ENCODE results near the gene SAG. TPM values are rescaled to one million over a fixed set of nuclear protein-coding genes. Genes with fewer than 3 reads are reported as not detected.

Gene SAG
- total RNA-seq, 2 experiments from 2014 or later: 0.32 TPM; not detected in 1

GRCh38 chr2:233287871-233288270 is 19.7 kb upstream of the SAG start:
- intact Hi-C loops (cut with micrococcal nuclease; ENCODE audit: unreplicated experiment): no loop called here
- no TSS peak for BruUV-seq (replicated peaks)
- H3K27ac ChIP-seq (ENCODE audit: low read depth, low read length, poor library complexity, severe bottlenecking): no peak overlapping the region
- no peak overlapping the region for H3K4me3 ChIP-seq (ENCODE audit: low read depth, low read length, poor library complexity, severe bottlenecking)
- peaks cover 89% of the 10 kb centered on the region for H3K36me3 ChIP-seq (ENCODE audit: insufficient read depth, low read length)
- no peaks in the 10 kb centered on the region for H3K79me2 ChIP-seq (ENCODE audit: insufficient read depth, low read depth, low read length)
- H3K9me2 ChIP-seq (ENCODE audit: insufficient read depth, low read length): no peaks in the 10 kb centered on the region
- TF ChIP-seq EZH2phosphoT487 (IDR thresholded peaks at IDR 0.05; ENCODE audit: borderline replicate concordance, low read depth, low read length): no peak
- TF ChIP-seq CTCF (conservative IDR thresholded peaks at IDR 0.05; ENCODE audit: low read length): no peak
- H3K4me2 ChIP-seq (ENCODE audit: low read length): no peak overlapping the region
- H3K9me3 ChIP-seq (ENCODE audit: low read length): no peaks in the 10 kb centered on the region
- no peak overlapping the region for H2AFZ ChIP-seq (ENCODE audit: low read length)
- ChIA-PET POLR2A (interaction anchor here (0.9 kb wide), 1 partner anchor 14 kb away, joined by 3 read pairs; no protein-coding TSS in a partner anchor), CTCF (ENCODE audit: unreplicated experiment) (no interaction called here)
- no peaks in the 10 kb centered on the region for H4K20me1 ChIP-seq (ENCODE audit: insufficient read depth, low read length)
- H3K4me1 ChIP-seq (ENCODE audit: insufficient read depth, low read length, poor library complexity, severe bottlenecking): no peaks in the 10 kb centered on the region
- no peak for DNase-seq (ENCODE audit: low spot score)

GRCh38 chr2:233288663-233289062 is 19.0 kb upstream of the SAG start:
- peaks cover 89% of the 10 kb centered on the region for H3K36me3 ChIP-seq (ENCODE audit: insufficient read depth, low read length)
- ChIA-PET POLR2A (interaction anchor here (0.6 to 0.7 kb wide), 2 partner anchors 14 to 572 kb away, joined by 3 read pairs; no protein-coding TSS in a partner anchor), CTCF (ENCODE audit: unreplicated experiment) (no interaction called here)
- H3K4me2 ChIP-seq (ENCODE audit: low read length): no peak overlapping the region
- H3K4me1 ChIP-seq (ENCODE audit: insufficient read depth, low read length, poor library complexity, severe bottlenecking): no peaks in the 10 kb centered on the region
- no peak overlapping the region for H2AFZ ChIP-seq (ENCODE audit: low read length)
- H3K9me3 ChIP-seq (ENCODE audit: low read length): no peaks in the 10 kb centered on the region
- no peaks in the 10 kb centered on the region for H3K79me2 ChIP-seq (ENCODE audit: insufficient read depth, low read depth, low read length)
- DNase-seq (ENCODE audit: low spot score): no peak
- no peak overlapping the region for H3K27ac ChIP-seq (ENCODE audit: low read depth, low read length, poor library complexity, severe bottlenecking)
- no TSS peak for BruUV-seq (replicated peaks)
- TF ChIP-seq EZH2phosphoT487 (IDR thresholded peaks at IDR 0.05; ENCODE audit: borderline replicate concordance, low read depth, low read length) (no peak), CTCF (conservative IDR thresholded peaks at IDR 0.05; ENCODE audit: low read length) (no peak)
- no peak overlapping the region for H3K4me3 ChIP-seq (ENCODE audit: low read depth, low read length, poor library complexity, severe bottlenecking)
- H4K20me1 ChIP-seq (ENCODE audit: insufficient read depth, low read length): no peaks in the 10 kb centered on the region
- no peaks in the 10 kb centered on the region for H3K9me2 ChIP-seq (ENCODE audit: insufficient read depth, low read length)
- intact Hi-C loops (cut with micrococcal nuclease; ENCODE audit: unreplicated experiment): no loop called here

GRCh38 chr2:233289648-233290047 is 18.0 kb upstream of the SAG start:
- ChIA-PET CTCF (ENCODE audit: unreplicated experiment) (no interaction called here), POLR2A (no interaction called here)
- peaks cover 97% of the 10 kb centered on the region for H3K36me3 ChIP-seq (ENCODE audit: insufficient read depth, low read length)
- no peaks in the 10 kb centered on the region for H4K20me1 ChIP-seq (ENCODE audit: insufficient read depth, low read length)
- no peaks in the 10 kb centered on the region for H3K79me2 ChIP-seq (ENCODE audit: insufficient read depth, low read depth, low read length)
- no peak for TF ChIP-seq EZH2phosphoT487 (IDR thresholded peaks at IDR 0.05; ENCODE audit: borderline replicate concordance, low read depth, low read length)
- TF ChIP-seq CTCF (conservative IDR thresholded peaks at IDR 0.05; ENCODE audit: low read length): no peak
- no peaks in the 10 kb centered on the region for H3K9me2 ChIP-seq (ENCODE audit: insufficient read depth, low read length)
- no peaks in the 10 kb centered on the region for H3K4me1 ChIP-seq (ENCODE audit: insufficient read depth, low read length, poor library complexity, severe bottlenecking)
- H3K27ac ChIP-seq (ENCODE audit: low read depth, low read length, poor library complexity, severe bottlenecking): no peak overlapping the region
- no peak for DNase-seq (ENCODE audit: low spot score)
- H2AFZ ChIP-seq (ENCODE audit: low read length): no peak overlapping the region
- H3K4me2 ChIP-seq (ENCODE audit: low read length): no peak overlapping the region
- BruUV-seq (replicated peaks): no TSS peak
- no peak overlapping the region for H3K4me3 ChIP-seq (ENCODE audit: low read depth, low read length, poor library complexity, severe bottlenecking)
- H3K9me3 ChIP-seq (ENCODE audit: low read length): no peaks in the 10 kb centered on the region
- intact Hi-C loops (cut with micrococcal nuclease; ENCODE audit: unreplicated experiment): no loop called here

All from OCI-LY7 (cell line).